Trophoblast cell (in vitro differentiated cells and primary cell): ENCODE measurements around the gene ZNF668.
"Not testable (repeated sequence)": the region's sequence is repeated elsewhere in the genome, so short reads cannot be mapped to it uniquely, and the experiment has no call there.

Experiments used
- DNase-seq, 2 donors: peaks; one replicate each; pipeline ENCODE4 v3.0.0-alpha.2; 2016
- H2AFZ ChIP-seq: 2 replicates; pipeline ENCODE4 v1.6.1; 2013; ENCODE audit warnings: low read length, moderate library complexity, mild to moderate bottlenecking; ENCODE audit not compliant: insufficient read depth, poor library complexity
- H2AK5ac ChIP-seq: 2 replicates; pipeline ENCODE4 v1.6.1; 2013; ENCODE audit warnings: mild to moderate bottlenecking, low read length
- H2BK120ac ChIP-seq: 2 replicates; pipeline ENCODE4 v1.6.1; 2013; ENCODE audit warnings: low read length, mild to moderate bottlenecking, moderate library complexity; ENCODE audit not compliant: insufficient read depth, poor library complexity
- H2BK12ac ChIP-seq: 2 replicates; pipeline ENCODE4 v1.6.1; 2013; ENCODE audit warnings: mild to moderate bottlenecking, low read length, moderate library complexity
- H2BK5ac ChIP-seq: 2 replicates; pipeline ENCODE4 v1.6.1; 2013; ENCODE audit warnings: low read length, low read depth, moderate library complexity, mild to moderate bottlenecking; ENCODE audit not compliant: poor library complexity
- H3K14ac ChIP-seq: 2 replicates; pipeline ENCODE4 v1.6.1; 2013; ENCODE audit warnings: mild to moderate bottlenecking, low read length
- H3K18ac ChIP-seq: 2 replicates; pipeline ENCODE4 v1.6.1; 2013; ENCODE audit warnings: mild to moderate bottlenecking, low read length
- H3K23ac ChIP-seq: 2 replicates; pipeline ENCODE4 v1.6.1; 2013; ENCODE audit warnings: low read length
- H3K27ac ChIP-seq: 2 replicates; pipeline ENCODE4 v1.5.1; 2013; ENCODE audit warnings: low read depth, mild to moderate bottlenecking, inconsistent platforms, low read length, moderate library complexity
- H3K27me3 ChIP-seq: 2 replicates; pipeline ENCODE4 v1.6.1; 2013; ENCODE audit warnings: inconsistent platforms, mild to moderate bottlenecking, low read length, moderate library complexity; ENCODE audit not compliant: insufficient read depth
- H3K36me3 ChIP-seq, 2 experiments: 1 replicate in 1 of 2; 2 replicates in 1 of 2; pipeline ENCODE4 v1.6.1; 2013; ENCODE audit warnings: low read length in 2 of 2, mild to moderate bottlenecking in 2 of 2, moderate library complexity in 1 of 2; ENCODE audit not compliant: insufficient read depth in 2 of 2, control insufficient read depth in 1 of 2
- H3K4ac ChIP-seq: 2 replicates; pipeline ENCODE4 v1.6.1; 2013; ENCODE audit warnings: low read depth, mild to moderate bottlenecking, low read length, moderate library complexity
- H3K4me1 ChIP-seq, 2 experiments: 1 replicate in 1 of 2; 2 replicates in 1 of 2; pipeline ENCODE4 v1.6.1; 2013; ENCODE audit warnings: low read length in 2 of 2, mild to moderate bottlenecking in 2 of 2, moderate library complexity in 1 of 2; ENCODE audit not compliant: insufficient read depth in 2 of 2, control insufficient read depth in 1 of 2
- H3K4me2 ChIP-seq: 2 replicates; pipeline ENCODE4 v1.6.1; 2013; ENCODE audit warnings: inconsistent platforms, mild to moderate bottlenecking, low read length, moderate library complexity
- H3K4me3 ChIP-seq: 2 replicates; pipeline ENCODE4 v1.5.1; 2013; ENCODE audit warnings: mild to moderate bottlenecking, low read depth, low read length, inconsistent platforms
- H3K79me1 ChIP-seq: one replicate; pipeline ENCODE4 v1.6.1; 2013; ENCODE audit warnings: low read length
- H3K79me2 ChIP-seq: 2 replicates; pipeline ENCODE4 v1.6.1; 2013; ENCODE audit warnings: low read length, mild to moderate bottlenecking; ENCODE audit not compliant: control insufficient read depth, insufficient read depth, poor library complexity
- H3K9ac ChIP-seq: 2 replicates; pipeline ENCODE4 v1.6.1; 2013; ENCODE audit warnings: mild to moderate bottlenecking, low read length
- H3K9me3 ChIP-seq: 2 replicates; pipeline ENCODE4 v1.6.1; 2013; ENCODE audit warnings: low read depth, mild to moderate bottlenecking, control low read depth, inconsistent platforms, low read length; ENCODE audit not compliant: insufficient read depth
- H4K12ac ChIP-seq: 2 replicates; pipeline ENCODE4 v1.6.1; 2013; ENCODE audit warnings: low read depth, mild to moderate bottlenecking, low read length, moderate library complexity
- H4K8ac ChIP-seq: 2 replicates; pipeline ENCODE4 v1.6.1; 2013; ENCODE audit warnings: low read depth, mild to moderate bottlenecking, low read length, moderate library complexity
- H4K91ac ChIP-seq: one replicate; pipeline ENCODE4 v1.6.1; 2013; ENCODE audit warnings: low read depth, mild to moderate bottlenecking, low read length, moderate library complexity
- WGBS: extraction: QIAGEN DNeasy Blood & Tissue Kit; methylation state at CpG from one replicate; pipeline ENCODE4 v1.1.7; 2013; ENCODE audit warnings: missing lambda C conversion rate; ENCODE audit not compliant: insufficient read length, insufficient coverage; ENCODE audit errors: extremely low coverage; 5-methylcytosine and 5-hydroxymethylcytosine counted together

The ZNF668 gene

GRCh38 chr16:31022544-31023251, 51.3 kb downstream of the ZNF668 start:
- Histone ChIP-seq H3K4me3 (no peak overlapping the region), H2AK5ac (no peak overlapping the region), H4K8ac (no peak overlapping the region), H3K23ac (no peak overlapping the region), H2BK12ac (no peak overlapping the region), H2AFZ (no peak overlapping the region), H2BK120ac (no peak overlapping the region), H3K36me3 (no peaks in the 10 kb centered on the region), H3K4me2 (no peak overlapping the region), H3K4ac (no peak overlapping the region), H3K27ac (no peak overlapping the region), H2BK5ac (no peak overlapping the region), H3K9ac (no peak overlapping the region), H3K27me3 (no peaks in the 10 kb centered on the region), H3K79me2 (no peaks in the 10 kb centered on the region), H3K9me3 (no peaks in the 10 kb centered on the region), H3K79me1 (no peaks in the 10 kb centered on the region), H3K14ac (no peak overlapping the region), H3K4me1 (no peaks in the 10 kb centered on the region), H4K91ac (no peak overlapping the region), H4K12ac (no peak overlapping the region), H3K18ac (no peak overlapping the region)
- DNase-seq = no peak
- no CpG with 5 or more reads among the region's 12 CpGs for WGBS

- Histone ChIP-seq H2BK12ac (no peak overlapping the region), H3K4me2 (no peak overlapping the region), H4K91ac (no peak overlapping the region), H3K27me3 (no peaks in the 10 kb centered on the region), H3K18ac (no peak overlapping the region), H4K8ac (no peak overlapping the region), H3K14ac (no peak overlapping the region), H4K12ac (no peak overlapping the region), H3K36me3 (no peaks in the 10 kb centered on the region), H3K4me3 (no peak overlapping the region), H3K79me2 (no peaks in the 10 kb centered on the region), H2BK5ac (no peak overlapping the region), H3K27ac (no peak overlapping the region), H3K4me1 (no peaks in the 10 kb centered on the region), H3K9ac (no peak overlapping the region), H3K9me3 (no peaks in the 10 kb centered on the region), H3K23ac (no peak overlapping the region), H2BK120ac (no peak overlapping the region), H3K79me1 (no peaks in the 10 kb centered on the region), H3K4ac (no peak overlapping the region), H2AK5ac (no peak overlapping the region), H2AFZ (no peak overlapping the region)
- no peak for DNase-seq
- no CpG with 5 or more reads among the region's 3 CpGs for WGBS
These were observed 53.5 kb downstream of the ZNF668 start for GRCh38 chr16:31020536-31020935.

- H3K14ac ChIP-seq, H3K9ac ChIP-seq, DNase-seq, H3K79me1 ChIP-seq, H2AFZ ChIP-seq, H3K36me3 ChIP-seq, H3K27ac ChIP-seq, H3K18ac ChIP-seq, H2BK120ac ChIP-seq, H2AK5ac ChIP-seq, H3K79me2 ChIP-seq, H3K4me3 ChIP-seq, H3K9me3 ChIP-seq, H3K4me1 ChIP-seq, H4K12ac ChIP-seq, H3K4ac ChIP-seq, H4K8ac ChIP-seq, H4K91ac ChIP-seq, H2BK12ac ChIP-seq, H3K23ac ChIP-seq, H3K27me3 ChIP-seq, H2BK5ac ChIP-seq, H3K4me2 ChIP-seq: not testable (repeated sequence)
- no CpG with 5 or more reads among the region's 10 CpGs for WGBS
These were observed 56.3 kb downstream of the ZNF668 start for GRCh38 chr16:31017756-31018155.

GRCh38 chr16:31016018-31016417, 58.0 kb downstream of the ZNF668 start:
- Histone ChIP-seq H4K12ac (no peak overlapping the region), H3K27me3 (peaks cover 5% of the 10 kb centered on the region), H3K14ac (no peak overlapping the region), H2BK5ac (no peak overlapping the region), H3K79me2 (no peaks in the 10 kb centered on the region), H2AK5ac (no peak overlapping the region), H4K8ac (no peak overlapping the region), H3K4me2 (no peak overlapping the region), H2AFZ (no peak overlapping the region), H3K18ac (no peak overlapping the region), H2BK120ac (no peak overlapping the region), H3K4me1 (no peaks in the 10 kb centered on the region), H3K79me1 (no peaks in the 10 kb centered on the region), H3K4ac (no peak overlapping the region), H3K4me3 (no peak overlapping the region), H3K9ac (peak overlapping the region; percentile 66), H3K27ac (no peak overlapping the region), H3K9me3 (no peaks in the 10 kb centered on the region), H3K23ac (no peak overlapping the region), H2BK12ac (no peak overlapping the region), H3K36me3 (no peaks in the 10 kb centered on the region), H4K91ac (no peak overlapping the region)
- DNase-seq = no peak
- WGBS = no CpG with 5 or more reads among the region's 6 CpGs
